Neural cell (in vitro differentiated cells): ENCODE data around the gene ERICH6. TPM values are rescaled to one million over a fixed set of nuclear protein-coding genes. Genes with fewer than 3 reads are reported as not detected.

ENCODE experiments used
- H2AFZ ChIP-seq: fragments of 200-600, 300-800 bp; sonication (generic), shearing (Covaris generic); 2 replicates; pipeline ENCODE4 v1.6.0; 2014; ENCODE audit warnings: low read depth, mild to moderate bottlenecking, antibody characterized with exemption, low read length, moderate library complexity
- H3F3A ChIP-seq: fragments of 200-600 bp; shearing (Covaris generic); 2 replicates; pipeline ENCODE4 v1.6.1; 2016; ENCODE audit warnings: mild to moderate bottlenecking, moderate library complexity, mixed read lengths, antibody characterized with exemption, low read length; ENCODE audit not compliant: insufficient read depth, poor library complexity, severe bottlenecking
- H3K27ac ChIP-seq: fragments of 200-600, 300-800 bp; sonication (generic), shearing (Covaris generic); 2 replicates; pipeline ENCODE4 v1.5.1; 2014; ENCODE audit warnings: mild to moderate bottlenecking, low read length, moderate library complexity
- H3K27me3 ChIP-seq: fragments of 300-800, 200-600 bp; sonication (generic), shearing (Covaris generic); 2 replicates; pipeline ENCODE4 v1.6.0; 2014; ENCODE audit warnings: mild to moderate bottlenecking, low read depth, low read length, moderate library complexity; ENCODE audit not compliant: insufficient read depth
- H3K36me3 ChIP-seq: fragments of 300-800, 200-600 bp; sonication (generic), shearing (Covaris generic); 2 replicates; pipeline ENCODE4 v1.5.1; 2014; ENCODE audit warnings: mild to moderate bottlenecking, antibody characterized with exemption, low read length, moderate library complexity; ENCODE audit not compliant: insufficient read depth
- H3K4me2 ChIP-seq: fragments of 300-800, 200-600 bp; sonication (generic), shearing (Covaris generic); 2 replicates; pipeline ENCODE4 v1.6.0; 2014; ENCODE audit warnings: mild to moderate bottlenecking, low read length
- H3K4me3 ChIP-seq: fragments of 300-800, 200-600 bp; sonication (generic), shearing (Covaris generic); 2 replicates; pipeline ENCODE4 v1.5.1; 2014; ENCODE audit warnings: mild to moderate bottlenecking, low read length, moderate library complexity
- H3K79me2 ChIP-seq: fragments of 200-600 bp; shearing (Covaris generic); replicated peaks from 2 replicates; pipeline ENCODE4 v1.6.0; 2014; ENCODE audit warnings: mild to moderate bottlenecking, low read length, moderate library complexity; ENCODE audit not compliant: insufficient read depth
- H3K9ac ChIP-seq: fragments of 300-800, 200-600 bp; sonication (generic), shearing (Covaris generic); 2 replicates; pipeline ENCODE4 v1.6.1; 2016; ENCODE audit warnings: mild to moderate bottlenecking, low read length, mixed read lengths
- H3K9me2 ChIP-seq: fragments of 200-600 bp; shearing (Covaris generic); 2 replicates; pipeline ENCODE4 v1.6.1; 2016; ENCODE audit warnings: mild to moderate bottlenecking, low read length, mixed read lengths; ENCODE audit not compliant: insufficient read depth
- H3K9me3 ChIP-seq: fragments of 200-600, 300-800 bp; sonication (generic), shearing (Covaris generic); 2 replicates; pipeline ENCODE4 v1.6.1; 2016; ENCODE audit warnings: mild to moderate bottlenecking, mixed run types, low read length, moderate library complexity, mixed read lengths
- H4K20me1 ChIP-seq: fragments of 200-600 bp; shearing (Covaris generic); 2 replicates; pipeline ENCODE4 v1.6.1; 2016; ENCODE audit warnings: mild to moderate bottlenecking, mixed run types; ENCODE audit not compliant: insufficient read depth
- CTCF ChIP-seq: fragments of 450-650 bp; IDR thresholded peaks from 2 replicates; pipeline ENCODE4 v1.5.1; 2014; ENCODE audit warnings: antibody characterized with exemption, mild to moderate bottlenecking, moderate library complexity; ENCODE audit not compliant: poor library complexity, severe bottlenecking
- EP300 ChIP-seq: fragments of 450-650 bp; conservative IDR thresholded peaks from 2 replicates; pipeline ENCODE4 v1.6.1; 2014; ENCODE audit warnings: antibody characterized with exemption, mild to moderate bottlenecking, moderate library complexity; ENCODE audit not compliant: poor library complexity, severe bottlenecking
- EZH2 ChIP-seq: fragments of 200-600, 300-800 bp; shearing (Covaris generic), sonication (generic); IDR thresholded peaks from 2 replicates; pipeline ENCODE4 v1.6.1; 2014; ENCODE audit warnings: antibody characterized with exemption, low read length, borderline replicate concordance, mild to moderate bottlenecking; ENCODE audit not compliant: insufficient read depth, poor library complexity, severe bottlenecking
- MXI1 ChIP-seq: fragments of 450-650 bp; conservative IDR thresholded peaks from 2 replicates; pipeline ENCODE4 v1.6.1; 2014; ENCODE audit warnings: antibody characterized with exemption, mild to moderate bottlenecking; ENCODE audit not compliant: poor library complexity, severe bottlenecking
- POLR2AphosphoS5 ChIP-seq: IDR thresholded peaks from 2 replicates; pipeline ENCODE4 v1.6.1; 2012
- RAD21 ChIP-seq: fragments of 450-650 bp; conservative IDR thresholded peaks from 2 replicates; pipeline ENCODE4 v1.6.1; 2014; ENCODE audit warnings: antibody characterized with exemption, mild to moderate bottlenecking, moderate library complexity
- SMC3 ChIP-seq: fragments of 450-650 bp; conservative IDR thresholded peaks from 2 replicates; pipeline ENCODE4 v1.6.1; 2014; ENCODE audit warnings: antibody characterized with exemption, mild to moderate bottlenecking, moderate library complexity; ENCODE audit not compliant: poor library complexity
- TAF1 ChIP-seq: IDR thresholded peaks from 2 replicates; pipeline ENCODE4 v1.6.1; 2012; ENCODE audit warnings: low read depth
- polyA plus RNA-seq: library from polyadenylated mRNA; depleted of rRNA; stranded (reverse); fragments of >200 nt; gene quantifications from 2 replicates; pipeline ENCODE4 v1.2.3, GENCODE V29; 2014
- TF ChIP-seq, protein P1 (sequence below): IDR thresholded peaks from 2 replicates; pipeline ENCODE4 v1.6.1; 2012; ENCODE audit warnings: borderline replicate concordance

Gene ERICH6
- polyA plus RNA-seq, 1 donor from 2014 or later: not detected

- H3K36me3 ChIP-seq: no peaks in the 10 kb centered on the region
- no peaks in the 10 kb centered on the region for H3K79me2 ChIP-seq
- H3K9ac ChIP-seq: no peak overlapping the region
- H4K20me1 ChIP-seq: no peaks in the 10 kb centered on the region
- no peak overlapping the region for H2AFZ ChIP-seq
- no peak overlapping the region for H3K4me3 ChIP-seq
- H3K9me3 ChIP-seq: no peaks in the 10 kb centered on the region
- no peaks in the 10 kb centered on the region for H3K27me3 ChIP-seq
- no peak overlapping the region for H3K27ac ChIP-seq
- H3K9me2 ChIP-seq: no peaks in the 10 kb centered on the region
- H3F3A ChIP-seq: no peaks in the 10 kb centered on the region
- no peak overlapping the region for H3K4me2 ChIP-seq
- TF ChIP-seq CTCF: no peak
- TF ChIP-seq SMC3: no peak
- TF ChIP-seq, protein P1, sequence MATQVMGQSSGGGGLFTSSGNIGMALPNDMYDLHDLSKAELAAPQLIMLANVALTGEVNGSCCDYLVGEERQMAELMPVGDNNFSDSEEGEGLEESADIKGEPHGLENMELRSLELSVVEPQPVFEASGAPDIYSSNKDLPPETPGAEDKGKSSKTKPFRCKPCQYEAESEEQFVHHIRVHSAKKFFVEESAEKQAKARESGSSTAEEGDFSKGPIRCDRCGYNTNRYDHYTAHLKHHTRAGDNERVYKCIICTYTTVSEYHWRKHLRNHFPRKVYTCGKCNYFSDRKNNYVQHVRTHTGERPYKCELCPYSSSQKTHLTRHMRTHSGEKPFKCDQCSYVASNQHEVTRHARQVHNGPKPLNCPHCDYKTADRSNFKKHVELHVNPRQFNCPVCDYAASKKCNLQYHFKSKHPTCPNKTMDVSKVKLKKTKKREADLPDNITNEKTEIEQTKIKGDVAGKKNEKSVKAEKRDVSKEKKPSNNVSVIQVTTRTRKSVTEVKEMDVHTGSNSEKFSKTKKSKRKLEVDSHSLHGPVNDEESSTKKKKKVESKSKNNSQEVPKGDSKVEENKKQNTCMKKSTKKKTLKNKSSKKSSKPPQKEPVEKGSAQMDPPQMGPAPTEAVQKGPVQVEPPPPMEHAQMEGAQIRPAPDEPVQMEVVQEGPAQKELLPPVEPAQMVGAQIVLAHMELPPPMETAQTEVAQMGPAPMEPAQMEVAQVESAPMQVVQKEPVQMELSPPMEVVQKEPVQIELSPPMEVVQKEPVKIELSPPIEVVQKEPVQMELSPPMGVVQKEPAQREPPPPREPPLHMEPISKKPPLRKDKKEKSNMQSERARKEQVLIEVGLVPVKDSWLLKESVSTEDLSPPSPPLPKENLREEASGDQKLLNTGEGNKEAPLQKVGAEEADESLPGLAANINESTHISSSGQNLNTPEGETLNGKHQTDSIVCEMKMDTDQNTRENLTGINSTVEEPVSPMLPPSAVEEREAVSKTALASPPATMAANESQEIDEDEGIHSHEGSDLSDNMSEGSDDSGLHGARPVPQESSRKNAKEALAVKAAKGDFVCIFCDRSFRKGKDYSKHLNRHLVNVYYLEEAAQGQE: no peak
- TF ChIP-seq MXI1: no peak
- no peak for TF ChIP-seq EP300
- no peak for TF ChIP-seq TAF1
- no peak for TF ChIP-seq EZH2
- TF ChIP-seq POLR2AphosphoS5: no peak
- TF ChIP-seq RAD21: no peak
Measured at GRCh38 chr3:150737874-150738679, 34.4 kb upstream of the ERICH6 start.

DNA sequence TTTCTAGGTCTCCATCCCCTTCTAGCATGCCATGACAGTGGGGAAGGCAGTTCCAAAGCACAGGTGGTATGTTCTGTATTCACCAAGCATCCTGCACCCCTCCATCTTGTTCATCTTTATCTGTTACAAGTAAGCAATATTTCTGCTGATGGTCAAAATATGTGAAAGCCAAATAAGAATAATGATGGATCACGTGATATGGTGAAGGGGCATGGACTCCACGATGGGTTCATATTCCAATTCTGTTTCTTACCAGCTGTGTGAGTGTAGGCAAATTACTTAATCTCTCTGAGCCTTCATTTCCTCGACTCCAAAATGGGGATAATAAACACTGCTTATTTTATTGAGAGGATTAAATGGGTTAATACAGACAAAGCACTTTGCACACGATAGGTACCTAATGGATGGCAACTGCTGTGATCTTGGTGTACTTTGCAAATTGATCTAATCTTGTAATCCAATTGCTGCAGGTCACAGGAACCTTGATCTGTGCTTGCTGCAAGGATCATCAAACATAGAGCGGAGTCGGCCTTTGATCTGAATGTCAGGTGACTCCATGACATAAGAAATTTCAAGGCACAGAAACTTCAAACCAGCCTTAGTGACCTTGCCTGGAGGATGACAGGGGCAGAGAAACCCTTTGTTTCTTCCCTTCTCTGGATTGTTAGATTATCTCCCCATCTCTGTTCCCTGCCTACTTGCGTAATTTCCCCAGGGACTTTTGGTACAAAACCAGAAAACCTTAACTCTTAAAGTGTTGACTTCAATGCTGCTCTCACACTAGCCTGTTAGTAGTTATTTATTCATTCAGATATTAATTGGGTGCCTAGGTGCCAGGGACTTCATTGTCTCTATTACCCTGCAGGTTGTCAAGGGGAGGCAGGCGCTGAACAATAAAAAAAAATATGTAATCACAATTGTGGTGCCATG lies 33.4 kb upstream of the ERICH6 start:
- Histone ChIP-seq H3K36me3 (no peaks in the 10 kb centered on the region), H3K27ac (no peak overlapping the region), H3F3A (no peaks in the 10 kb centered on the region), H3K27me3 (no peaks in the 10 kb centered on the region), H3K9ac (no peak overlapping the region), H3K4me3 (no peak overlapping the region), H3K9me3 (no peaks in the 10 kb centered on the region), H4K20me1 (no peaks in the 10 kb centered on the region), H3K79me2 (no peaks in the 10 kb centered on the region), H2AFZ (no peak overlapping the region), H3K4me2 (no peak overlapping the region), H3K9me2 (no peaks in the 10 kb centered on the region)
- TF ChIP-seq POLR2AphosphoS5 (no peak), MXI1 (no peak), EZH2 (no peak), TAF1 (no peak), SMC3 (no peak), EP300 (no peak), CTCF (no peak), RAD21 (no peak)
- TF ChIP-seq, protein P1: no peak
